ENCODE results near the gene IL1RL1.

Gene IL1RL1

GRCh38 chr2:102310964-102311640 lies at the start of gene IL1RL1:
Gene IL1RL1 (plus strand): TSS chr2:102311563. CDS start chr2:102338265, 26,702 bp downstream.
- no peak for DNase-seq (ENCODE audit: low read depth)

GRCh38 chr2:102262216-102263129 lies 48.9 kb upstream of the IL1RL1 start:
- DNase-seq (ENCODE audit: low read depth): no peak

- DNase-seq (ENCODE audit: low read depth): no peak
Measured at GRCh38 chr2:102264952-102265351, 46.4 kb upstream of the IL1RL1 start.

GRCh38 chr2:102266204-102266603 lies 45.2 kb upstream of the IL1RL1 start:
- DNase-seq (ENCODE audit: low read depth): no peak

GRCh38 chr2:102267774-102268173 lies 43.6 kb upstream of the IL1RL1 start:
- no peak for DNase-seq (ENCODE audit: low read depth)

GRCh38 chr2:102268510-102269199 lies 42.7 kb upstream of the IL1RL1 start:
- no peak for DNase-seq (ENCODE audit: low read depth)

- DNase-seq (ENCODE audit: low read depth): no peak
Measured at GRCh38 chr2:102269200-102269524, 42.2 kb upstream of the IL1RL1 start.

GRCh38 chr2:102271844-102272243 lies 39.5 kb upstream of the IL1RL1 start:
- no peak for DNase-seq (ENCODE audit: low read depth)

- no peak for DNase-seq (ENCODE audit: low read depth)
Measured at GRCh38 chr2:102273619-102274211, 37.6 kb upstream of the IL1RL1 start.

- no peak for DNase-seq (ENCODE audit: low read depth)
Measured at GRCh38 chr2:102276549-102277201, 34.7 kb upstream of the IL1RL1 start.

- no peak for DNase-seq (ENCODE audit: low read depth)
Measured at GRCh38 chr2:102277202-102277700, 34.1 kb upstream of the IL1RL1 start.

GRCh38 chr2:102278720-102279390 lies 32.5 kb upstream of the IL1RL1 start:
- no peak for DNase-seq (ENCODE audit: low read depth)

GRCh38 chr2:102279391-102279735 lies 32.0 kb upstream of the IL1RL1 start:
- DNase-seq (ENCODE audit: low read depth): no peak

GRCh38 chr2:102282678-102283091 lies 28.7 kb upstream of the IL1RL1 start:
- DNase-seq (ENCODE audit: low read depth): no peak

GRCh38 chr2:102283996-102284395 lies 27.4 kb upstream of the IL1RL1 start:
- DNase-seq (ENCODE audit: low read depth): no peak

GRCh38 chr2:102284611-102285010 lies 26.8 kb upstream of the IL1RL1 start:
- DNase-seq (ENCODE audit: low read depth): no peak

GRCh38 chr2:102285368-102285767 lies 26.0 kb upstream of the IL1RL1 start:
- DNase-seq (ENCODE audit: low read depth): no peak

- DNase-seq (ENCODE audit: low read depth): no peak
Measured at GRCh38 chr2:102286041-102286440, 25.3 kb upstream of the IL1RL1 start.

GRCh38 chr2:102289129-102289528 lies 22.2 kb upstream of the IL1RL1 start:
- DNase-seq (ENCODE audit: low read depth): no peak

GRCh38 chr2:102290594-102290993 lies 20.8 kb upstream of the IL1RL1 start:
- DNase-seq (ENCODE audit: low read depth): no peak
